Mesendoderm (in vitro differentiated cells): ENCODE data around the gene NKPD1.

Source experiments
- DNase-seq: peaks from one replicate; pipeline ENCODE4 v3.0.0; 2013
- H2AK5ac ChIP-seq: 2 replicates; pipeline ENCODE4 v1.6.1; 2013; ENCODE audit warnings: low read length, inconsistent platforms
- H2BK120ac ChIP-seq: 2 replicates; pipeline ENCODE4 v1.6.1; 2013; ENCODE audit warnings: low read depth, mild to moderate bottlenecking, low read length, moderate library complexity, mixed read lengths
- H2BK15ac ChIP-seq: replicated peaks from 2 replicates; pipeline ENCODE4 v1.6.1; 2013; ENCODE audit warnings: low read depth, mild to moderate bottlenecking, moderate library complexity
- H2BK5ac ChIP-seq: 2 replicates; pipeline ENCODE4 v1.6.1; 2013; ENCODE audit warnings: low read length, inconsistent platforms
- H3K18ac ChIP-seq: 2 replicates; pipeline ENCODE4 v1.6.1; 2013; ENCODE audit warnings: mild to moderate bottlenecking, low read length, mixed read lengths
- H3K23ac ChIP-seq: one replicate; pipeline ENCODE4 v1.6.1; 2013; ENCODE audit warnings: low read length
- H3K27ac ChIP-seq: 2 replicates; pipeline ENCODE4 v1.5.1; 2013; ENCODE audit warnings: low read depth, mild to moderate bottlenecking, inconsistent platforms, low read length, moderate library complexity
- H3K27me3 ChIP-seq: 2 replicates; pipeline ENCODE4 v1.6.1; 2013; ENCODE audit warnings: low read length, control low read depth, mild to moderate bottlenecking, inconsistent platforms; ENCODE audit not compliant: insufficient read depth, poor library complexity
- H3K36me3 ChIP-seq: 2 replicates; pipeline ENCODE4 v1.6.1; 2013; ENCODE audit warnings: low read length, inconsistent platforms; ENCODE audit not compliant: control insufficient read depth, insufficient read depth
- H3K4ac ChIP-seq: one replicate; pipeline ENCODE4 v1.6.1; 2013; ENCODE audit warnings: low read depth, mild to moderate bottlenecking, low read length, moderate library complexity
- H3K4me1 ChIP-seq: 2 replicates; pipeline ENCODE4 v1.6.1; 2013; ENCODE audit warnings: low read depth, low read length, inconsistent platforms; ENCODE audit not compliant: control insufficient read depth
- H3K4me2 ChIP-seq: 2 replicates; pipeline ENCODE4 v1.6.1; 2013; ENCODE audit warnings: low read length
- H3K4me3 ChIP-seq: 2 replicates; pipeline ENCODE4 v1.5.1; 2013; ENCODE audit warnings: mild to moderate bottlenecking, low read length
- H3K56ac ChIP-seq: one replicate; pipeline ENCODE4 v1.6.1; 2013; ENCODE audit warnings: low read length
- H3K79me1 ChIP-seq: 2 replicates; pipeline ENCODE4 v1.6.1; 2013; ENCODE audit warnings: low read length, inconsistent platforms
- H3K79me2 ChIP-seq: 2 replicates; pipeline ENCODE4 v1.6.1; 2013; ENCODE audit warnings: mild to moderate bottlenecking, low read length; ENCODE audit not compliant: control insufficient read depth, insufficient read depth
- H3K9ac ChIP-seq: 2 replicates; pipeline ENCODE4 v1.6.1; 2013; ENCODE audit warnings: low read length, inconsistent platforms
- H4K5ac ChIP-seq: one replicate; pipeline ENCODE4 v1.6.1; 2013; ENCODE audit warnings: low read length
- H4K8ac ChIP-seq: one replicate; pipeline ENCODE4 v1.6.1; 2013; ENCODE audit warnings: low read depth, mild to moderate bottlenecking, control low read depth, low read length, moderate library complexity
- WGBS: extraction: QIAGEN DNeasy Blood & Tissue Kit; methylation state at CpG from one replicate; pipeline ENCODE4 v1.1.7; 2013; ENCODE audit warnings: low lambda C conversion rate, missing lambda C conversion rate; ENCODE audit not compliant: insufficient coverage; ENCODE audit errors: extremely low coverage; 5-methylcytosine and 5-hydroxymethylcytosine counted together

The NKPD1 gene

GRCh38 chr19:45172173-45172572 is 11.4 kb upstream of the NKPD1 start:
- Histone ChIP-seq H4K5ac (no peak overlapping the region), H3K23ac (no peak overlapping the region), H3K18ac (no peak overlapping the region), H3K79me2 (no peaks in the 10 kb centered on the region), H3K36me3 (no peaks in the 10 kb centered on the region), H3K9ac (no peak overlapping the region), H3K56ac (no peak overlapping the region), H3K27me3 (no peaks in the 10 kb centered on the region), H2BK15ac (no peak overlapping the region), H3K4me3 (no peak overlapping the region), H2BK5ac (no peak overlapping the region), H3K4ac (no peak overlapping the region), H3K4me1 (no peaks in the 10 kb centered on the region), H3K79me1 (no peaks in the 10 kb centered on the region), H3K4me2 (no peak overlapping the region), H3K27ac (no peak overlapping the region), H2AK5ac (no peak overlapping the region), H2BK120ac (no peak overlapping the region), H4K8ac (no peak overlapping the region)
- no peak for DNase-seq
- WGBS, result no CpG with 5 or more reads among the region's 4 CpGs

- H2BK120ac ChIP-seq, result no peak overlapping the region
- H3K27ac ChIP-seq, result no peak overlapping the region
- H3K79me1 ChIP-seq, result no peaks in the 10 kb centered on the region
- no peak overlapping the region for H3K4me2 ChIP-seq
- no peaks in the 10 kb centered on the region for H3K4me1 ChIP-seq
- no peak overlapping the region for H2BK15ac ChIP-seq
- WGBS, result no CpG with 5 or more reads among the region's 7 CpGs
- H2AK5ac ChIP-seq, result no peak overlapping the region
- no peak overlapping the region for H4K5ac ChIP-seq
- H3K9ac ChIP-seq, result no peak overlapping the region
- no peak overlapping the region for H2BK5ac ChIP-seq
- no peaks in the 10 kb centered on the region for H3K79me2 ChIP-seq
- no peak for DNase-seq
- H3K36me3 ChIP-seq, result no peaks in the 10 kb centered on the region
- no peak overlapping the region for H3K23ac ChIP-seq
- no peak overlapping the region for H4K8ac ChIP-seq
- H3K4ac ChIP-seq, result no peak overlapping the region
- H3K56ac ChIP-seq, result no peak overlapping the region
- H3K27me3 ChIP-seq, result no peaks in the 10 kb centered on the region
- no peak overlapping the region for H3K4me3 ChIP-seq
- no peak overlapping the region for H3K18ac ChIP-seq
Observed at GRCh38 chr19:45171211-45171623, 10.4 kb upstream of the NKPD1 start.

- no CpG with 5 or more reads among the region's 21 CpGs for WGBS
- H4K5ac ChIP-seq, result no peak overlapping the region
Observed at GRCh38 chr19:45170146-45171106, 9.6 kb upstream of the NKPD1 start.

GRCh38 chr19:45169602-45170001 is 8.8 kb upstream of the NKPD1 start:
- H3K27ac ChIP-seq, result no peak overlapping the region
- H3K36me3 ChIP-seq, result no peaks in the 10 kb centered on the region
- no peak overlapping the region for H4K5ac ChIP-seq
- no peaks in the 10 kb centered on the region for H3K4me1 ChIP-seq
- no peak overlapping the region for H3K56ac ChIP-seq
- no peak overlapping the region for H3K4me2 ChIP-seq
- no peak overlapping the region for H3K18ac ChIP-seq
- H3K9ac ChIP-seq, result no peak overlapping the region
- no peak overlapping the region for H2BK15ac ChIP-seq
- H3K23ac ChIP-seq, result no peak overlapping the region
- WGBS, result no CpG with 5 or more reads among the region's 10 CpGs
- H4K8ac ChIP-seq, result no peak overlapping the region
- H3K4ac ChIP-seq, result no peak overlapping the region
- H3K4me3 ChIP-seq, result no peak overlapping the region
- no peaks in the 10 kb centered on the region for H3K79me1 ChIP-seq
- H3K79me2 ChIP-seq, result no peaks in the 10 kb centered on the region
- H2BK5ac ChIP-seq, result no peak overlapping the region
- no peak overlapping the region for H2BK120ac ChIP-seq
- DNase-seq, result no peak
- no peaks in the 10 kb centered on the region for H3K27me3 ChIP-seq
- no peak overlapping the region for H2AK5ac ChIP-seq

More at GRCh38 chr19:45170146-45171106, 9.6 kb upstream of the NKPD1 start:
- Histone ChIP-seq H3K4ac (no peak overlapping the region), H2BK120ac (no peak overlapping the region), H3K27ac (no peak overlapping the region), H4K8ac (no peak overlapping the region), H2AK5ac (no peak overlapping the region), H3K56ac (no peak overlapping the region), H3K23ac (no peak overlapping the region), H3K79me1 (no peaks in the 10 kb centered on the region), H3K4me3 (no peak overlapping the region), H3K27me3 (no peaks in the 10 kb centered on the region), H2BK5ac (no peak overlapping the region), H3K9ac (no peak overlapping the region), H2BK15ac (no peak overlapping the region), H3K4me1 (no peaks in the 10 kb centered on the region), H3K36me3 (no peaks in the 10 kb centered on the region), H3K79me2 (no peaks in the 10 kb centered on the region), H3K18ac (no peak overlapping the region), H3K4me2 (no peak overlapping the region)
- no peak for DNase-seq

GRCh38 chr19:45168767-45169351 is 8.1 kb upstream of the NKPD1 start:
- no peak overlapping the region for H2BK120ac ChIP-seq
- no peak overlapping the region for H4K8ac ChIP-seq
- no peak overlapping the region for H3K23ac ChIP-seq
- no peak overlapping the region for H3K4ac ChIP-seq
- H3K36me3 ChIP-seq, result no peaks in the 10 kb centered on the region
- no peak overlapping the region for H2BK15ac ChIP-seq
- H2AK5ac ChIP-seq, result no peak overlapping the region
- no CpG with 5 or more reads among the region's 16 CpGs for WGBS
- H3K9ac ChIP-seq, result no peak overlapping the region
- H3K27ac ChIP-seq, result no peak overlapping the region
- no peaks in the 10 kb centered on the region for H3K79me1 ChIP-seq
- H3K4me1 ChIP-seq, result no peaks in the 10 kb centered on the region
- no peak overlapping the region for H3K4me2 ChIP-seq
- H2BK5ac ChIP-seq, result no peak overlapping the region
- no peak overlapping the region for H3K4me3 ChIP-seq
- no peak for DNase-seq
- H3K79me2 ChIP-seq, result no peaks in the 10 kb centered on the region
- H4K5ac ChIP-seq, result no peak overlapping the region
- no peak overlapping the region for H3K18ac ChIP-seq
- H3K27me3 ChIP-seq, result no peaks in the 10 kb centered on the region
- no peak overlapping the region for H3K56ac ChIP-seq
